NCI-H82 treated with DMSO at 0.1 percent for 48 hours (cell line): Measurements from ENCODE around the gene SLC25A5.
"Not testable (repeated sequence)": the region's sequence is repeated elsewhere in the genome, so short reads cannot be mapped to it uniquely, and the experiment has no call there.

Source experiments
- DNase-seq: peaks from one replicate; lab custom pipeline; 2025; ENCODE audit not compliant: unreplicated experiment; lab: John Stamatoyannopoulos, UW

SLC25A5 gene

GRCh38 chrX:119502727-119503483, 34.7 kb downstream of the SLC25A5 start:
- no peak for DNase-seq

DNA sequence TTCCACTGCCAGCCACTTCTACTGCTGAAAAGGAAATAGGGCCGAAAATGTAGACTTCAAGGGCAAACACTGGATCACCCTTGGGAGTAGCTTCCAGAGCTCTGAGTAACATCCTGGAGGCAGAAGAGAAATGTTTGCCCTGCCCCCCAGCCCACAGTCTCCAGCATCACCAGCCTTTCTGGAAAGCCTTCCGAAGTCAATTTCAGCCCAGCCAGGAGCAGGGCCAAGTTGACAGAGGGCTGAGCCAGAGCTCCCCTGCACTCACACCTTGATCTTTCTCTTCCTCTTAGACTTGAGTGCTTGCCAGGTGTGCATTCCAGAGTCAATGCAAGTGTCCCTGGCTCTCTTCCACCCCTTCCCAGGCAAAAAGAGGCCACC, 35.2 kb downstream of the SLC25A5 start:
- DNase-seq = no peak

DNA sequence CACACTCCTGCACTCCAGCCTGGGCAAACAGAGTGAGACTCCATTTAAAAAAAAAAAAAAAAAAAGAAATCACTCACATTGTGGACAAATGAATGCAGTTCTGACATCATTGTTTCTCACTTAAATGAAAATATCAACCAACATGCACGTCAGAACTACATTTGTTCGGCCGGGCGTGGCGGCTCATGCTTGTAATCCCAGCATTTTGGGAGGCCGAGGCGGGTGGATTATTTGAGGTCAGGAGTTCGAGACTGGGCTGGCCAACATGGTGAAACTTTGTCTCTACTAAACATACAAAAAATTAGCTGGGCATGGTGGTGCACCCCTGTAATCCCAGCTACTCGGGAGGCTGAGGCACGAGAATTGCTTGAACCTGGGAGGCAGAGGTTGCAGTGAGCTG, 36.9 kb downstream of the SLC25A5 start:
- not testable (repeated sequence) for DNase-seq

DNA sequence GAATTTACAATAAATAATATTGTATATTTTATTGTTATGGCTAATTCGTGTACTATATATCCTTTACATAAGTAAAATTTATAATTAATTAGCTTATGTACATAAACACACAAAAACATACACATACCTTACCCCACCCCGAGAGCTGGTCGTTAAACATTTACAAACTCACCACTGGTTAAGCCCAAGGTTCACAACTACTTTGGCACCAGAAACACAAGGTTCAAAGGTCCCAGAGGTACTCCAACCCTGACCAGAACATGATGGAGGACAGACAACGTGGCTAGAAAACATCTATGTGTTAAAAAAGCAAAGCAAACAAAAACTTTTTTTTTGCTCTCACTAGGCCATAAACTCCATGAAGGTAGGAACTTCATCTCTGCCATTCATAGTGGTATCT, 37.7 kb downstream of the SLC25A5 start:
- DNase-seq = no peak

GRCh38 chrX:119507206-119507605, 39.0 kb downstream of the SLC25A5 start:
- DNase-seq = no peak

GRCh38 chrX:119512146-119512800, 44.0 kb downstream of the SLC25A5 start:
- peak; percentile 45 for DNase-seq

GRCh38 chrX:119516157-119516702, 48.0 kb downstream of the SLC25A5 start:
- DNase-seq = peak; percentile 83

GRCh38 chrX:119518371-119518770, 50.1 kb downstream of the SLC25A5 start:
- no peak for DNase-seq
